Right renal pelvis (tissue), 4 donors: ENCODE data around the gene ZFP1. TPM values are rescaled to one million over a fixed set of nuclear protein-coding genes. Genes with fewer than 3 reads are reported as not detected.
"Not testable (repeated sequence)": the region's sequence is repeated elsewhere in the genome, so short reads cannot be mapped to it uniquely, and the experiment has no call there.

Source experiments
- DNase-seq, 4 donors: peaks; one replicate each; pipeline ENCODE4 v3.0.0-alpha.2; 2013; ENCODE audit warnings: low read depth in 4 of 4, low spot score in 3 of 4, missing footprints in 1 of 4
- polyA plus RNA-seq, 4 donors: library from polyadenylated mRNA; unstranded; fragments of 120-200 nt; gene quantifications; one replicate each; pipeline ENCODE4 v1.2.1, GENCODE V29; 2013; ENCODE audit not compliant: insufficient read length in 4 of 4

The ZFP1 gene
- polyA plus RNA-seq, 4 donors = 23.9 to 30.1 (median 28.2) TPM

DNA sequence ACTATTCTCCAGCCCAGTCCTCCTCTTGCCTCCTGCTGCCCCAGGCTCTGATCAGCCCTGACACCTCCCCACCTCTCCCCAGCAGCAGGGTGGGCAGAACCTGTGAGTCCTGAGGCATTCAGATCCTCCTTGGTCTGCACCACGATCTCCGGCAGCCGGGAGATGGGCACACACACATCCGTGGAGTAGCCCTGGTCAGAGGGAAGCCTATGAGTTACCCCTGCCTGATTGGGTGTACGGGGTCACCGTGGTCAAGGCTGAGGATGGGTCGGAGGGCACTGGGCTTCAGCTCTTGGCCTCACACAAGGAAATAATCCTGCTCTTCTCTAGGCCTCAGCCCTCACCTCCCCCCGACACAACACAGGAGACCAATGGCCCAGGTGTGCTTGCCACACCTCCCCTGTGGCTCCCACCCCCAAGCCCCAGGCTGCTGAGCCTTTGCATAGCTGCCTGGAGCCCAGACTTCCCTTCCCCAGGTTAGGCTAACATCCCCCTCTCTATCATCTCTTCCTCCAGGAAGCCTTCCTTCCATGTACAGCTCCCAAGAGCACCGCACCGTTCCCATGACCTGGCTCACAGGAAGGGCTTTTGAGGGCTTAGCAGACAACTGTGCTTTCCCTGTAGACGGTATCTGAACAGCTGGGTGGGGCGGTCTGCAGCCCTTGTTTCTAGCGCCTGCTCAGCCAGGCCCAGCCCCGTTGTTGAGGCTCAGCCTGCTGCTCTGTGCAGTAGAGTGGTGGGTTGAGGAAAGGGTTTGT is 35.4 kb upstream of the ZFP1 start:
- no peak for DNase-seq

DNA sequence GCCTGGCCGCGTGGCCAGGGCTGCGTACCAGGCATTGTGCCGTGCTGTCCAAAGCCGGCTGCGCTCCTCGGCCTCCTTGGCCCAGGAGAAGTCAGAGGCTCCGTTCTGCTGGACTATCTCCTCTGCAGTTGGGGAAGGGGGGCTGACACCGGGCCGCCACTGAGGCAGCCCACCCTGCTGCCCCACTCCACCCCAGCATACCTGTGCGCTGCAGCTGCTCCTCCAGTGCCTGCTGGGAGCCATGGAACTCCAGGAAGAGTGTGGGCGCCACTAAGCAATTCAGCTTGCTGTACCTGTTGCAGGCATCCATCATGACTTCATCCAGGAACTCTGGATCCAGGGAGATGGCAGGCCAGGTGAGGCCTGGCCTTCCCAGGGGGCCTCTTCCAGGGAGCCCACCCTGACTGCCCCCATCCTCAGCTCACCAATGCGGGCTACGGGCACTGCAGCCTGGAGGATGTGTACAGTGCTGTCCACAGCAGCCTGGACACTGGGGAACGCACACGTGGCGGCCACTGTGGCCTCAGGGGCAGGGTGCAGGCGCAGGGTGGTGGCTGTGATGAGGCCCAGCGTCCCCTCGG is 34.7 kb upstream of the ZFP1 start:
- no peak for DNase-seq

DNA sequence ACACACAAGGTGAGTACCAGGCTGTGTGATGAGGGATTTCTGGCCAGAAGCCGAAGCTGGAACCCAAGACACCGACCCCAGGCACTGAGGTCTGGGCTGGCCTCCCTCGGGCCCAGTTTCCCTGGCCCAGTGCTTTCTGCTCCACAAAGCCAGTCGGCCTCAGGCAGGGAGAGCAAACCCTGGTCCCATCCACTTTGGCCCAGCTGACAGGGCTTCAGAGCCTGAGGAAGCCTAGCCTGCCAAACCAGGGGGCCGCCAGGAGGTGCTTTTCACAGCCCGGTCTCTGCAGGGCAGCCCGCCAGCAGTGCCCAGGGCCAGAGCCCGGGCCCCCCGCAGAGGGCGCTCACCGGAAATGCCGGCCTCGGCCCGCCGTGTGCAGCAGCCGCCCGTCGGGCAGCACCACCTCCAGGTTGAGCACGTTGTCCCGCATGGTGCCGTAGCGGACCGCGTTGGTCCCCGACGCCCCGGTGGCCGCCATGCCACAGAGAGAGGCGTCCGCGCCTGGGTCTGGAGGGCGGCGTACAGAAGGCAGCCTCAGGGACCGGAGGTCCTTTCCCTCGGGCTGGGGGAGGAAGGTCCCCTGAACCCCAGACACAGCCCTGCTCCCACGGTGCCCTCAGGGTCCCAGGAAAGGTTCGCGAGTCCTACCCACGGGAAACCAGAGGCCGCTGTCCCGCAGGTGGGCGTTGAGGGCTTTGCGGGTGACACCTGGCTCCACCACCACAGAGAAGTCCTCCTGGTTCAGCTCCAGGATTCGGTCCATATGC is 34.0 kb upstream of the ZFP1 start:
- no peak for DNase-seq

DNA sequence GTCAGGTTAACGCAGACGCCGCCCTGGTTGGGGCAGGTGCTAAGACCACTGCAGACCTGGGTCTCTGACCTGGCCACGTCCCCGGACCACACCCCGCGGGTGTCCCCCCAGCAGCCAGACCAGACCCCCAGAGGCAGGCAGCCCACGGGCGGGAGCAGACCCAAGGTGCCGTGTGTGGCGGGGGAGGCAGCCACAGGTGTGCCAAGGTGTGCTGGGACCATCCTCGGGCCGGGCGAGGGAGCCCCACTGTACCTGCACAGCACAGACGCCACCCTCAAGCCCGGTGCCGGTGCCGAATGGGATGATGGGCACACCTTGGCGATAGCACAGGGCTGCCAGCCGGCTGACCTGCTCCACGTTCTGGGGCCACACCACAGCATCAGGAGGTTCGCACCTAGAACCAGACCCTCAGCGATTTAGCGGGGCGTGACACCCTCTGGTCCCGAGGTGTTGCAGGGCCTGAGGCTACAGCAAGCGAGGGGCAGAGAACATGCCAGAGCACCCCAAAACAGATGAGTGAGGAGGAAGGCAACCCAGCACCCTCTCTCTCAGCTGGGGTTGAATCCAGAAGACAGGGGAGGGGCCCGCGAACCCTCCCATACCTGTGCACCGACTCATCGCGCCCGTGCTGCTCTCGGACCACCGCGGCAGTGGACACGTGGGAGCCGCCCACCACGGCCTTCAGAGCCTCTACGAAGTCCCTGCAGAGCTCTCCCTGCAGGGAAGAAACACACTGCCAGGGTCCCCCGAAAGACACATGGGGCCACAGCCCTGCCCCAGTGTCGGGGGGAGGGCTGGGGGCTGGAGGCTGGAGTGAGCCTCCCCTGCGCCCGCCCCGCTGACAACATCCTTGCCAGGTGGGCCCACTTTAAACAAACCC is 33.1 kb upstream of the ZFP1 start:
- DNase-seq = no peak

DNA sequence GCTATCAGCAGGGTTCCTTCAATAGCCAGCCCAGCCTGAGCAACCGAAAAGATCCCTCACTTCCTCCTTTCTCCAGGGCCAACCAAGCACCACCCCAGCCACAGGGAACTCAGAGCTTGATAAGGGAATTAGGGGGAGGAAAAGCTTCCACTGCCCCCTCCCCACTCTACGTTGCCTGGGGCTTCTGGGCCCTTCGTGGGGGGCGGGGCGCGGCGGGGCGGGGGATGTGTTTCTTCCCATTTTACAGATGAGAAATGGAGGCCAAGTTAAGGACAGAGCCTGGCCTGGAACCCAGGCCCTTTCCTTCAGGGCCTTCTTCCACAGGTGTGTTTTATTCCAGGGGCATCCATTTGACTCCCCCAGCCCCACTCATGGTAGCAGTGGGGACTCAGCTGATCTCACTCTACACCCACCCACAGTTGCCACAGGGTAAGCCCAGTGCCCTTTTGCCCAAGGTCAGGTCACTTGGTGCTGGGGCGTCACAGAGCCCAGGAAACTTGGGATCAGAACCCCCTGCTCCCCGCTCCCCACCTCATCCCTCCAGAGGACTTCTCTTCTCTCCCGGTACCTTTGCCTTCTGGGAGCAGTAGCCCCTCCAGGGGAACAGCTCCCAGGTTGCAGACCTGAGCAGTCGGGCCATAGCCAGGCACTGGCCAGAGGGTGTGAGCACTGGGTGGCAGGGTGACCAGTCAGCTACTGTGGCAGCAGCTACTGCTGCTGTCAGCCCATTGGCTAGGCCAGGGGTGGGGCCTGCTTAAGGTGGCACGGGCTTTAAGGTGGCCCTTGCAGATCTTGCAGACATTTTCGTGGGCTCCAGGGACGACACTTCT is 32.0 kb upstream of the ZFP1 start, which contains the start of gene LDHD:
TSS of gene LDHD (minus strand) at position 700 of the 830 bp plus-strand sequence. CDS start at position 640, 60 bp downstream.
- no peak for DNase-seq

DNA sequence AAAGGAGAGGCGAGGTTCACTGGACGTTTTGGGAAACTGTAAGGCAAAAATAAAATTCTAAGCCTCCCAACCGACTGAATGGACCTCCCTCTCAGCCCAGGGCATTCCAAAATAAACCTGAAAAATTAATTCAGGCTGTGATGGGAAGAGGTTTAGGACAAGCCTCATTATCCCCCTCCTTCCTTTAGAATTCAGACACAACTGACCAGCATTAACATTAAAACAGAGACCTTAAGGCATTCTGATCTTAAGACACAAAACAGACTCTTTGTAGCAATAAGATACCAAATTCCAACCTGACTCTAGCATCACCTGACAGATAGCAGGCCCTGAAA is 31.4 kb upstream of the ZFP1 start:
- DNase-seq = no peak

DNA sequence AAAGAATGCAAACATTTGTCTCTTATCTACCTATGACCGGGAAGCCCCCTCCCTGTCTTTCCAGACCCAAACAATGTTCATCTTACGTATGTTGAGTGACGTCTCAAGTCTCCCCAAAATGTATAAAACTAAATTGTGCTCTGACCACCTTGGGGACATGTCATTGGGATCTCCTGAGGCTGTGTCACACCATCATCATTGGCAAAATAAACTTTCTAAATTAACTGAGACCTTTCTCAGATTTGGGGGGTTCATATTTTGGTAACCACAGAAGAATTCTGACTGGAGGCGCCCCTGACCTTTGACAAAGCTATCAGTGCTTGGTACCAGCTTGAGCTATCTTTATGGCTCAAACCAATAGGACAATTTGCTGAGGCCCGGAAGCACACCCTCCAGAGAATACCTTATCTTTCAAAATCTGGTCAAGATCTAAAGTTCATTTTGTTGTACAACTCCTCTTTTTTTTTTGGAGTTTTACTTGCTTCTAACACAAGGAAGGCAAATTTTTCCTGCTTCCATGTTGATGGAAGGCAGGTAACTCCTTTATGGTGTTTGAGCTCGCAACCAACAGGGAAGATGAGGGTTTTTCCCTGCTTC is 29.3 kb upstream of the ZFP1 start:
- no peak for DNase-seq

DNA sequence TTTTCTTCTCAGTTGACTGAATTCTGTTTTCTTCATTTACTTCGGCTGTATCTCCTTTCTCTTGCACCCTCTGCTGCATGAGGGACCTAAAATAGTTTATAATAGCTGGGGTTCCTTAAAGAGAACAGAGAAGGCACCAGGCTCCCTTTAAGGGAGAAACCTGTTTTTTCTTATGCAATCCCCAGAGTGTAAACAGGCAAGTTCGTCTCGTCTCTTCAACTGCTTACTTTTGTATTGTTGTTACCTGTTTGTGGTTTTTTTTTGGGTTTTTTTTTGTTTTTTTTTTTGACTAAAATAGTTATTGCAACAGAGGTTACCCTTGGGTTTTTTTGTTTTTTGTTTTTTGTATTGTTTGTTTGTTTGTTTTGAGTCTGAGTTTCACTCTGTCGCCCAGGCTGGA is 28.1 kb upstream of the ZFP1 start:
- DNase-seq = no peak

DNA sequence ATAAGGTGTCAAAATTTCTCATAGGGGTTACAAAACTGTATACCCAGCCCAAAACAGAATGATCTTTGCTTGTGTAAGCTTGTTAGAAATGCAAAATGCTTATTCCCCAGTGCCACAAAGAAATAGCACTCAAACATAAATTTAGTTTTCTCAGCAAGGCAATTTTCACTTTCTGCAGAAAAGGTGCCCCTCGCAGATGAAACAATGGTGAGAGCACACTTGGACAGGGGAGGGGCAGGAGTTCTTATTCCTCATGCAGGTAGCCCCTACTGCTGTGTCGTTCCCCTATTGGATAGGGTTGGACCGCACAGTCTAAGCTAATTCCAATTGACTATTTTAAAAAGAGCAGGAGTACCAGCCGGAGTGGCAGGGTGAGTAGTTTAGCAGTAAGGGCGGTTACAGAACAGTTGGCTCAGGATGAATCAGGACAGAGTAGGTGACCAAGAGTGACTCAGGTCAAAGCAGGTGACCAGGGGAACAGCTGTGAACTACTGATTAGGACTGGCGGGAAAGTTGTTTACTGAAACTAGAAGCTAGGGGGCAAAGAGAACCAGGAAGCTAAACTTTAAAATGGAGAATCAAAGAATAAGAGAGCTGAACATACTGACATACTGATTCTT is 26.3 kb upstream of the ZFP1 start:
- DNase-seq = no peak

DNA sequence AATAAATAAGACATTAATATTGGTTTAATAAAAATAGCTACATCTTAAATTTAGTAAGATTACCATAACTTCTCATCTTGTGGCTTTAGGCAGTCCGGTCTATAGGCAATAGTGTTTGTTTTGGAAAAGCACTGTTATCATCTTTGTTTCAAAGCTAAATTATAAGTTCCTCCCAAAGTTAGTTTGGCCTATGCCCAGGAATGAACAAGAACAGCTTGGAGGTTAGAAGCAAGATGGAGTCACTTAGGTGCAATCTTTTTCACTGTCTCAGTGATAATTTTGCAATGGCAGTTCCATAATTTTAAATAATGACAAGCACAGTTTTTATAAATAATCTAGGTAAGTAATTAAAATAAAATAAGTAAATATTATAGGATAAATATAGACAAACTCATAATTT is 25.7 kb upstream of the ZFP1 start:
- DNase-seq = no peak

DNA sequence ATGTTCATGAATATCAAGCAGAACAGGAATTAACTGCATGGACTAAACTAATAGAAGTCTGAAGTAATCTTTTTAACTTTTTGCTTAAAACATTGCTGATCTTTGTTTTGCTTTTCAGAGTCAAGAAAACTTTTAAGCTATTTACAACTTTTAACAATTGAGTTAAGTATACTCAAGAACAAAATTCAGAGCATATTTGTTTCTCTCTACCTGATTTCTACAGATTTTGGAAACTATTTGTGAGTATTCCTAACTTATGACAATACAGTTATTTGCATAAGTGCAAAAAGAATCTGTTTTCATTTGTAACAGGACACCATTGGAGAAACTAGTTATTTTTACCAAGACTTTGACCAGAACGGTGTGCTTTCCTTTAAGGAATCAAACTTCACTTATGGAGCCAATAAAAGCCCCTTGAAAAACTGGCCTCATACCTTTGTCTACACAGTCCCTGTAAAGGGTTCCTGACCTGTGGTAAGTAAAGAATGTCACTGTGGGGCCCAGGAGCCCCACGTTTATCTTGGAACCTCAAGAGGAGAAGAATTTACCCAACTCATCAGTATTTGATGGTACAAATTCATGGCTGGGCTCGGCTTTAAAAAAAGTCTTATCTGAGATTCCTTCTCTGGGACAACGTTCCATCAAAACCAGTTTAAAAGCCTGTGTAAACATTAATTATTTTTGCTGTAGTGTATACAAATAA is 20.5 kb upstream of the ZFP1 start:
- DNase-seq = no peak

DNA sequence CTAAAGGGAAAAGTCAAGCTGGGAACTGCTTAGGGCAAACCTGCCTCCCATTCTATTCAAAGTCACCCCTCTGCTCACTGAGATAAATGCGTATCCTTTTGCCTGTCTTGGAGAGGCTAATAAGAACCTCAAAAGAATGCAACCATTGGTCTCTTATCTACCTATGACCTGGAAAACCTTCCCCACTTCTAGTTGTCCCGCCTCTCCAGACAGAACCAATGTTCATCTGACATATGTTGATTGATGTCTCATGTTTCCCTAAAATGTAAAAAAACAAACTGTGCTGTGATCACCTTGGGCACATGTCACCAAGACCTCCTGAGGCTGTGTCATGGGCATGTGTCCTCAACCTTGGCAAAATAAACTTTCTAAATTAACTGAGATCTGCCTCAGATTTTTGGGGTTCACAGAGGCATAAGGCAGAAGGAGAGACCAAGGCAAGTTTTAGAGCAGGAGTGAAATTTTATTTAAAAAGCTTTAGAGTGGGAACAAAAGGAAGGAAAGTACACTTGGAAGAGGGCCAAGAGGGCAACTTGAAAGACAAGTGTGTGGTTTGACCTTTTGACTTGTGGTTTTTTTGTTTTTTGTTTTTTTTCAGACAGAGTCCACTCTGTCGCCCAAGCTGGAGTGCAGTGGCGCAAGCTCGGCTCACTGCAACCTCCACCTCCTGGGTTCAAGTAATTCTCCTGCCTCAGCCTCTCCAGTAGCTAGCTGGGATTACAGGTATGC is 18.7 kb upstream of the ZFP1 start:
- not testable (repeated sequence) for DNase-seq

DNA sequence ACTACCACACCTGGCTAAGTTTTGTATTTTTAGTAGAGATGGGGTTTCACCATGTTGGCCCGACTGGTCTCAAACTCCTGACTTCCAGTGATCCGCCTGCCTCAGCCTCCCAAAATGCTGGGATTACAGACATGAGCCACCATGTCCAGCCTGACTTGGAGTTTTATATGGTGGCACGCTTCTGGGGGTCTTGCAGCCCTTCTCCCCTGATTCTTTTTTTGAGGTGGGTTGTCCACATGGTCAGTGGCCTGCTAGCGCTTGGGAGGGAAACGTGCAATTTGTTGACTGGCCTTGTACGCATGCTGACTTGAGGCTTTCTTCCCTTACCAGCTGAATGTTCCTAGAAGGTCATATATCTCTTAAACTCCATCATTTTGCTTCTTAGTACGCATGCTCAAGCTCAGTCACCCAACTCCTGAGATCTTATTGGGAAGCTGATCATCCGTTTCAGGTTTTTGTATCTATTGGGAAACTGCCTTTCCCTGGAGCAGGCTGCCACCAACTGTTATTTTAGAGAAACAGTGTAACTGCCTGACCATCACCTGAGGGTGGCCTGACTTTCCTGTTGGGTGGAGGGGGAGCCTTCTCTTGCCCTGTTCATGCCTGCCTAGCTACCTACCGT is 18.1 kb upstream of the ZFP1 start:
- DNase-seq = no peak

DNA sequence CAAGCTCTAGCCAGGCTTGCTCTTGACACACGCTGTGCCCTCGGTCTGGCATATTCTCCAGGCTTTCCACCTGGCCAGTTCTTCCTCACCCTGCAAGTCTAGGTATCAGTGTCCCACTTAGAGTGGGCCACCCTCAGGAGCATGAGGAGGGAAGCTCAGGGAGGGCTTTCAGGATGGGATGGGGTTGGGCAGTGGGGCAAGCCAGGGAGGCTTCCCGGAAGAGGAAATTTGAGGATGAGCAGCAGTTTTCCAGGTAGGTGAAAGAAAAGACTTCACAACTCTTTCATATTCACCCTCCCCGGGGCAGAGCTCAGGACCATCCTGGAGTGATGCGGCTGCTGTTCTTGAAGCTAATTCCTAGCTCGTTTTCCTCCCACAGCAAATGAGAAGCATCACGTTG is 17.2 kb upstream of the ZFP1 start:
- DNase-seq = no peak

DNA sequence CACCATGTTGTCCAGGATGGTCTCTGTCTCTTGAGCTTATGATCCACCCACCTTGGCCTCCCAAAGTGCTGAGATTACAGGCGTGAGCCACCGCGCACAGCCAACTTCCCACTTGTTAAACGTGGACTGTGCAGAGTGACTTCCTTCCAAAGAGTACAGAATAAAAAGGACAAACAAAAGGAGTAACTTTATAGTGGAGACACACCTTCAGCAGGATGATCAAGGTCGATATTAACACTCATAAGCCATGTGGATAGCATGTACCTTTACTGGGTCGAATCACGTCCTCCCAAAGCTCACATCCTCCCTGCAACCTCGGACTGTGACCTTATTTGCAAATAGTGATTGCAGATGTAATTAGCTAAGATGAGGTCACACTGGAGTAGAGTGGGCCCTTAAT is 10.1 kb upstream of the ZFP1 start:
- no peak for DNase-seq

DNA sequence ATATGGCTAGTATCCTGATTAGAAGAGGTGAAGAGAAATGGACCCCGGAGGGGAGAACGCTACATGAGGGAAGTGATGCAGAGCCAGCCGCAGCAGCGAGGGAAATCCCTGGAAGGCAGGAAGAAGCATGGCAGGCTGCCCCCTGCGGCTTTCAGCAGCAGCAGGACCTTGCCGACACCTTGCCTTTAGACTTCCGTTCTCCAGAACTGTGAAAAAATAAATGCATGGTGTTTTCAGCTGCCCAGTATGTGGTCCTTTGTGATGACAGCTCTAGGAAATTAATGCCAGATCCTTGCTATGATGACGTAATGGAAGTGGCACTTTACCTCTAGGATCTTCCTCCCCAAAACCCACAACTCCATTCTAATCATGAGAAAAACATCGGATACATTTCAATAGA is 9.7 kb upstream of the ZFP1 start:
- DNase-seq = no peak

DNA sequence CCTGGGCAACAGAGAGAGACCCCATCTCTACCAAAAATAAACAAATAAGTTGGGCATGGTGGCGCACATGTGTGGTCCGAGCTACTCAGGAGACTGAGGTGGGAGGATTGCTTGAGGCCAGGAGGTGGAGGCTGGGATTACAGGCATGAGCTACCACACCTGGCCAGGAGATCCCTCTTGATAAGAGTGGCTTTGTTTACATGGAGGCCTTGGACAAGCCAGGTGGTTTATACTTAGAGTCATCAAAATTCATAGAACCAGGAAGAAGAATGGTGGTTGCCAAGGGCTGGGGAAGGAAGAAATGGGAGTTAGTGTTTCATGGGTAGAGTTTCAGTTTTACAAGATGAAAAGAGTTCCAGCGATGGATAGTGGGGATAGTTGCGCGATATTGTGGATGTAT is 8.8 kb upstream of the ZFP1 start:
- no peak for DNase-seq
